GM18511 (cell line): Measurements from ENCODE around the gene HSD11B1L.
"Not testable (repeated sequence)": the region's sequence is repeated elsewhere in the genome, so short reads cannot be mapped to it uniquely, and the experiment has no call there.

ENCODE experiments used
- ATAC-seq: cut with Tn5 transposase; IDR thresholded peaks from one replicate; pipeline ENCODE4 v1.9.1; 2021; ENCODE audit warnings: mild to moderate bottlenecking, moderate library complexity; ENCODE audit not compliant: unreplicated experiment

HSD11B1L gene

GRCh38 chr19:5686647-5687359 lies 6.0 kb downstream of the HSD11B1L start:
- ATAC-seq = peak; percentile 66

GRCh38 chr19:5687360-5688198 lies 6.8 kb downstream of the HSD11B1L start:
- ATAC-seq = no peak

- ATAC-seq = not testable (repeated sequence)
These were observed 7.5 kb downstream of the HSD11B1L start for GRCh38 chr19:5688262-5688881.

GRCh38 chr19:5690125-5690954 lies 9.5 kb downstream of the HSD11B1L start, which contains the start of gene RPL36:
Gene RPL36, plus strand, starts transcription at chr19:5690295. Its CDS starts 213 bp downstream, at chr19:5690508.
- ATAC-seq = peak; percentile 38

GRCh38 chr19:5690955-5691821 lies 10.4 kb downstream of the HSD11B1L start:
- no peak for ATAC-seq

GRCh38 chr19:5691822-5692722 lies 11.2 kb downstream of the HSD11B1L start:
- no peak for ATAC-seq

GRCh38 chr19:5692723-5693194 lies 11.9 kb downstream of the HSD11B1L start:
- no peak for ATAC-seq

GRCh38 chr19:5693195-5694166 lies 12.7 kb downstream of the HSD11B1L start:
- no peak for ATAC-seq

GRCh38 chr19:5694167-5694955 lies 13.5 kb downstream of the HSD11B1L start:
- ATAC-seq = no peak

- no peak for ATAC-seq
These were observed 14.3 kb downstream of the HSD11B1L start for GRCh38 chr19:5694956-5695648.

GRCh38 chr19:5695649-5696195 lies 14.9 kb downstream of the HSD11B1L start:
- ATAC-seq = no peak

GRCh38 chr19:5696196-5697021 lies 15.6 kb downstream of the HSD11B1L start:
- no peak for ATAC-seq

- ATAC-seq = no peak
These were observed 16.4 kb downstream of the HSD11B1L start for GRCh38 chr19:5697022-5697889.
